Astrocyte (in vitro differentiated cells and primary cell): ENCODE measurements around the gene HSPA2. TPM values are rescaled to one million over a fixed set of nuclear protein-coding genes. Genes with fewer than 3 reads are reported as not detected.
A peak's percentile ranks its signal among the peaks of the same experiment; 100 is the strongest.

Experiments
- DNase-seq: peaks from one replicate; pipeline ENCODE4 v3.0.0-alpha.2; 2010; ENCODE audit warnings: low read depth
- FAIRE-seq: peaks from 2 replicates; lab custom pipeline; 2011; peaks lifted over from hg19 to GRCh38; lab: Jason Lieb, UNC
- H2AFZ ChIP-seq: 2 replicates; pipeline ENCODE4 v1.6.0; 2012; ENCODE audit warnings: low read depth, low read length, inconsistent platforms
- H3K27ac ChIP-seq: 2 replicates; pipeline ENCODE4 v1.5.1; 2011; ENCODE audit warnings: low read depth, low read length, inconsistent platforms
- H3K27me3 ChIP-seq: 2 replicates; pipeline ENCODE4 v1.6.0; 2011; ENCODE audit warnings: low read length, inconsistent platforms; ENCODE audit not compliant: insufficient read depth
- H3K36me3 ChIP-seq: 2 replicates; pipeline ENCODE4 v1.5.1; 2011; ENCODE audit warnings: low read length, inconsistent platforms; ENCODE audit not compliant: insufficient read depth
- H3K4me1 ChIP-seq: 2 replicates; pipeline ENCODE4 v1.5.1; 2011; ENCODE audit warnings: low read length, inconsistent platforms; ENCODE audit not compliant: insufficient read depth
- H3K4me2 ChIP-seq: 2 replicates; pipeline ENCODE4 v1.6.0; 2012; ENCODE audit warnings: low read length, inconsistent platforms
- H3K4me3 ChIP-seq: 2 replicates; pipeline ENCODE4 v1.5.1; 2011; ENCODE audit warnings: low read depth, mild to moderate bottlenecking, low read length, inconsistent platforms; ENCODE audit not compliant: insufficient read depth
- H3K79me2 ChIP-seq: 2 replicates; pipeline ENCODE4 v1.6.0; 2012; ENCODE audit warnings: mild to moderate bottlenecking, low read length, inconsistent platforms; ENCODE audit not compliant: insufficient read depth
- H3K9ac ChIP-seq: 2 replicates; pipeline ENCODE4 v1.6.0; 2012; ENCODE audit warnings: mild to moderate bottlenecking, low read length, inconsistent platforms
- H3K9me3 ChIP-seq: 2 replicates; pipeline ENCODE4 v1.5.1; 2012; ENCODE audit warnings: low read depth, mild to moderate bottlenecking, low read length, inconsistent platforms; ENCODE audit not compliant: insufficient read depth
- H4K20me1 ChIP-seq: 2 replicates; pipeline ENCODE4 v1.6.0; 2012; ENCODE audit warnings: low read length, inconsistent platforms; ENCODE audit not compliant: insufficient read depth
- H3K27ac Mint-ChIP-seq: one replicate; pipeline ENCODE4 v1.8.0; 2021; ENCODE audit warnings: mild to moderate bottlenecking, mixed read lengths; ENCODE audit not compliant: unreplicated experiment
- H3K27me3 Mint-ChIP-seq: one replicate; pipeline ENCODE4 v1.8.0; 2021; ENCODE audit warnings: low read depth, mixed read lengths; ENCODE audit not compliant: unreplicated experiment
- H3K36me3 Mint-ChIP-seq: one replicate; pipeline ENCODE4 v1.8.0; 2021; ENCODE audit warnings: low read depth, mixed read lengths; ENCODE audit not compliant: unreplicated experiment
- H3K4me1 Mint-ChIP-seq: one replicate; pipeline ENCODE4 v1.8.0; 2021; ENCODE audit warnings: low read depth, mixed read lengths; ENCODE audit not compliant: unreplicated experiment
- H3K4me3 Mint-ChIP-seq: one replicate; pipeline ENCODE4 v1.8.0; 2021; ENCODE audit warnings: mild to moderate bottlenecking, moderate library complexity, mixed read lengths; ENCODE audit not compliant: unreplicated experiment
- H3K9me3 Mint-ChIP-seq: one replicate; pipeline ENCODE4 v1.8.0; 2021; ENCODE audit warnings: mild to moderate bottlenecking, mixed read lengths; ENCODE audit not compliant: unreplicated experiment
- EZH2 ChIP-seq: IDR thresholded peaks from 2 replicates; pipeline ENCODE4 v1.6.1; 2012; ENCODE audit warnings: mild to moderate bottlenecking, low read length, inconsistent platforms; ENCODE audit not compliant: insufficient read depth
- total RNA-seq: library from RNA; stranded (reverse); gene quantifications from 2 replicates; pipeline ENCODE4 v1.2.1, GENCODE V29; 2021
- TF ChIP-seq, protein P1 (sequence below): IDR thresholded peaks from 2 replicates; pipeline ENCODE4 v1.5.1; 2011; ENCODE audit warnings: low read depth, mild to moderate bottlenecking, inconsistent platforms, low read length, moderate library complexity; ENCODE audit not compliant: insufficient read depth

Gene HSPA2
- total RNA-seq, 1 donor from 2014 or later, result 2.8 TPM

DNA sequence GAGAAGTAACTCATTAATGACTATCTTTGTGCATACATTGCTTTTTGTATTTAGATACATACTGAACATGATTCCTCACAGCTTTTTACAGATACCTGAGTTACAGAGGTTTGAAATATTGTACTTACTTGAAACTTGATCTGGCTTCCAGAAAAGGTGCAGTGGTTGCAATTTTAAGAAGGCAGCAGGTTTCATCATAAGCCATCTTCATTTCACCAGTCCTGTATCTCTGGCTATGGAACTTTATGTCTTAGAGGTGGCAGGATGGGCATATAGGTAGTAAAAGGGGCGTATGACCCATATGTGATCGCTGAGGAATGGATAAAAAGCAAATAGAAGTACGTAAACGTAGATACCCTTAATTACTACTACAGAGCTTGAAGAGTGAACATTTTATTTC, 22.3 kb upstream of the HSPA2 start:
- Histone ChIP-seq H3K4me3 (no peak overlapping the region), H3K4me2 (no peak overlapping the region), H2AFZ (no peak overlapping the region), H3K9me3 (no peaks in the 10 kb centered on the region), H4K20me1 (peaks cover 90% of the 10 kb centered on the region), H3K4me1 (no peaks in the 10 kb centered on the region), H3K27ac (no peak overlapping the region), H3K79me2 (peaks cover 98% of the 10 kb centered on the region), H3K36me3 (peaks cover 18% of the 10 kb centered on the region), H3K27me3 (no peaks in the 10 kb centered on the region), H3K9ac (no peak overlapping the region)
- H3K4me3 Mint-ChIP-seq, result no peak overlapping the region
- no peaks in the 10 kb centered on the region for H3K27me3 Mint-ChIP-seq
- H3K4me1 Mint-ChIP-seq, result peaks cover 7% of the 10 kb centered on the region
- H3K27ac Mint-ChIP-seq, result peak overlapping the region; percentile 66
- FAIRE-seq (no peak), DNase-seq (no peak)
- no peak for TF ChIP-seq EZH2
- TF ChIP-seq, protein P1, sequence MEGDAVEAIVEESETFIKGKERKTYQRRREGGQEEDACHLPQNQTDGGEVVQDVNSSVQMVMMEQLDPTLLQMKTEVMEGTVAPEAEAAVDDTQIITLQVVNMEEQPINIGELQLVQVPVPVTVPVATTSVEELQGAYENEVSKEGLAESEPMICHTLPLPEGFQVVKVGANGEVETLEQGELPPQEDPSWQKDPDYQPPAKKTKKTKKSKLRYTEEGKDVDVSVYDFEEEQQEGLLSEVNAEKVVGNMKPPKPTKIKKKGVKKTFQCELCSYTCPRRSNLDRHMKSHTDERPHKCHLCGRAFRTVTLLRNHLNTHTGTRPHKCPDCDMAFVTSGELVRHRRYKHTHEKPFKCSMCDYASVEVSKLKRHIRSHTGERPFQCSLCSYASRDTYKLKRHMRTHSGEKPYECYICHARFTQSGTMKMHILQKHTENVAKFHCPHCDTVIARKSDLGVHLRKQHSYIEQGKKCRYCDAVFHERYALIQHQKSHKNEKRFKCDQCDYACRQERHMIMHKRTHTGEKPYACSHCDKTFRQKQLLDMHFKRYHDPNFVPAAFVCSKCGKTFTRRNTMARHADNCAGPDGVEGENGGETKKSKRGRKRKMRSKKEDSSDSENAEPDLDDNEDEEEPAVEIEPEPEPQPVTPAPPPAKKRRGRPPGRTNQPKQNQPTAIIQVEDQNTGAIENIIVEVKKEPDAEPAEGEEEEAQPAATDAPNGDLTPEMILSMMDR, result no peak
- peaks cover 2% of the 10 kb centered on the region for H3K36me3 Mint-ChIP-seq
- H3K9me3 Mint-ChIP-seq, result no peaks in the 10 kb centered on the region

DNA sequence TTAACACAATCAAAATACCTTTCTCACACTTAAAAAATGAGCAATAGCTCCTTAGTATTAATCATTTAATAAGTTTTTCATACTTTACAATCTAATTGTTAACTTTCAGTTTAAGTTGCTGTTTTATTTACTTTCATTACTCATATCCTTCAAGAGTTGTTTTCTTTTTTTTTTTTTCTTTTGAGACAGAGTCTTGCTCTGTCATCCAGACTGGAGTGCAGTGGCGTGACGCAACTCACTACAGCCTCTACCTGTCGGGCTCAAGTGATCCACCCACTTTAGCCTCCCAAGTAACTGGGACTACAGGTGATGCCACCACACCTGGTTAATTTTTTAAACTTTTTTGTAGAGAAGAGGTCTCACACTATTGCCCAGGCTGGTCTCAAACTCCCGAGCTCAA, 19.8 kb upstream of the HSPA2 start:
- FAIRE-seq, result no peak
- no peak overlapping the region for H3K27ac ChIP-seq
- Mint-ChIP-seq H3K4me3 (no peak overlapping the region), H3K4me1 (peaks cover 6% of the 10 kb centered on the region), H3K9me3 (no peaks in the 10 kb centered on the region), H3K36me3 (no peaks in the 10 kb centered on the region), H3K27me3 (no peaks in the 10 kb centered on the region), H3K27ac (no peak overlapping the region)
- no peaks in the 10 kb centered on the region for H3K9me3 ChIP-seq
- no peak overlapping the region for H2AFZ ChIP-seq
- H3K4me2 ChIP-seq, result no peak overlapping the region
- H3K4me1 ChIP-seq, result no peaks in the 10 kb centered on the region
- H3K4me3 ChIP-seq, result no peak overlapping the region
- peaks cover 95% of the 10 kb centered on the region for H3K79me2 ChIP-seq
- peaks cover 26% of the 10 kb centered on the region for H3K36me3 ChIP-seq
- TF ChIP-seq, protein P1, result no peak
- TF ChIP-seq EZH2, result no peak
- no peak for DNase-seq
- no peaks in the 10 kb centered on the region for H3K27me3 ChIP-seq
- peaks cover 76% of the 10 kb centered on the region for H4K20me1 ChIP-seq
- H3K9ac ChIP-seq, result no peak overlapping the region

DNA sequence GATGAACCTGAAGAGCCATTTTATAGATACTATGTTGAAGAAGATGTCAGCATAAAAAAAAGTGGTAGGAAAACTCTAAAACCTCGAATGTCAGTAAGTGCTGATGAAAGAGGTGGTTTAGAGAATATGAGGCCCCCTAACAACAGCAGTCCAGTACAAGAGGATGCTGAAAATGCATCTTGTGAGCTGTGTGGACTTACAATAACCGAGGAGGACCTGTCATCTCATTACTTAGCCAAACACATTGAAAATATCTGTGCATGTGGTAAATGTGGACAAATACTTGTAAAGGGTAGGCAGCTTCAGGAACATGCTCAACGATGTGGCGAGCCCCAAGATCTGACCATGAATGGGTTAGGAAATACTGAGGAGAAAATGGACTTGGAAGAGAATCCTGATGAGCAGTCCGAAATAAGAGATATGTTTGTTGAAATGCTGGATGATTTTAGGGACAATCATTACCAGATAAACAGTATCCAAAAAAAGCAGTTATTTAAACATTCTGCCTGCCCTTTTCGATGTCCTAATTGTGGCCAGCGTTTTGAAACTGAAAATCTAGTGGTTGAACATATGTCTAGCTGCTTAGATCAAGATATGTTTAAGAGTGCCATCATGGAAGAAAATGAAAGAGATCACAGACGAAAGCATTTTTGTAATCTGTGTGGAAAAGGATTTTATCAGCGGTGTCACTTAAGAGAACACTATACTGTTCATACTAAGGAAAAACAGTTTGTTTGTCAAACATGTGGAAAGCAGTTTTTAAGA, 17.8 kb upstream of the HSPA2 start:
- no peaks in the 10 kb centered on the region for H3K27me3 Mint-ChIP-seq
- H3K79me2 ChIP-seq, result peaks cover 87% of the 10 kb centered on the region
- peaks cover 10% of the 10 kb centered on the region for H3K36me3 Mint-ChIP-seq
- no peak overlapping the region for H3K4me3 ChIP-seq
- H3K27ac Mint-ChIP-seq, result no peak overlapping the region
- no peaks in the 10 kb centered on the region for H3K4me1 ChIP-seq
- H3K4me2 ChIP-seq, result no peak overlapping the region
- peaks cover 8% of the 10 kb centered on the region for H3K4me1 Mint-ChIP-seq
- no peak overlapping the region for H3K4me3 Mint-ChIP-seq
- TF ChIP-seq, protein P1, result no peak
- no peak for TF ChIP-seq EZH2
- H3K27ac ChIP-seq, result no peak overlapping the region
- peaks cover 29% of the 10 kb centered on the region for H3K36me3 ChIP-seq
- H3K9me3 ChIP-seq, result no peaks in the 10 kb centered on the region
- no peak overlapping the region for H3K9ac ChIP-seq
- FAIRE-seq, result no peak
- no peaks in the 10 kb centered on the region for H3K27me3 ChIP-seq
- no peaks in the 10 kb centered on the region for H3K9me3 Mint-ChIP-seq
- DNase-seq, result no peak
- H4K20me1 ChIP-seq, result peaks cover 68% of the 10 kb centered on the region
- H2AFZ ChIP-seq, result no peak overlapping the region
